Vagina (tissue), 2 donors: Measurements from ENCODE around the gene ARHGAP40.

Source experiments
- CTCF ChIP-seq, 3 experiments: fragments of 450-650 bp in 2 of 3; fragments of 200-600 bp in 1 of 3; sonication (generic) in 1 of 3; IDR thresholded peaks; one replicate each; pipeline ENCODE4 v1.5.1; 2017 to 2019; ENCODE audit warnings: antibody characterized with exemption in 3 of 3, mild to moderate bottlenecking in 2 of 3, moderate library complexity in 2 of 3
- POLR2A ChIP-seq, 2 donors: fragments of 450-650 bp; IDR thresholded peaks; one replicate each; pipeline ENCODE4 v1.6.1; 2017; ENCODE audit warnings: antibody characterized with exemption in 2 of 2, mild to moderate bottlenecking in 2 of 2, moderate library complexity in 2 of 2

GRCh38 chr20:38642498-38642897 is 40.9 kb downstream of the ARHGAP40 start:
- TF ChIP-seq POLR2A (IDR thresholded peaks at IDR 0.05) (no peak), CTCF (IDR thresholded peaks at IDR 0.05) (no peak)
